OCI-LY1 (cell line): Measurements from ENCODE around the gene TMC4.

Experiments used
- H2AFZ ChIP-seq: fragments of 200-600 bp; sonication (generic), shearing (Covaris generic); 2 replicates; pipeline ENCODE4 v1.6.0; 2014; ENCODE audit warnings: antibody characterized with exemption, mild to moderate bottlenecking, low read length
- H3F3A ChIP-seq: fragments of 200-600 bp; sonication (generic), shearing (Covaris generic); 2 replicates; pipeline ENCODE4 v1.6.0; 2014; ENCODE audit warnings: mild to moderate bottlenecking, antibody characterized with exemption, low read length, moderate library complexity; ENCODE audit not compliant: insufficient read depth
- H3K27ac ChIP-seq: fragments of 200-600 bp; sonication (generic); 2 replicates; pipeline ENCODE4 v1.5.1; 2014; ENCODE audit warnings: low read length, mixed run types, mild to moderate bottlenecking, low read depth; ENCODE audit not compliant: poor library complexity, severe bottlenecking
- H3K27me3 ChIP-seq: fragments of 200-600 bp; sonication (generic); 2 replicates; pipeline ENCODE4 v1.6.0; 2014; ENCODE audit warnings: antibody characterized with exemption, mild to moderate bottlenecking, low read length, moderate library complexity; ENCODE audit not compliant: insufficient read depth
- H3K36me3 ChIP-seq: fragments of 200-600 bp; sonication (generic); 2 replicates; pipeline ENCODE4 v1.6.1; 2014; ENCODE audit warnings: mild to moderate bottlenecking, antibody characterized with exemption, low read length, moderate library complexity, mixed read lengths; ENCODE audit not compliant: insufficient read depth
- H3K4me1 ChIP-seq: fragments of 200-600 bp; sonication (generic); 2 replicates; pipeline ENCODE4 v1.5.1; 2014; ENCODE audit warnings: mild to moderate bottlenecking, low read length, moderate library complexity; ENCODE audit not compliant: insufficient read depth, severe bottlenecking
- H3K4me2 ChIP-seq: fragments of 200-600 bp; sonication (generic), shearing (Covaris generic); 2 replicates; pipeline ENCODE4 v1.6.1; 2014; ENCODE audit warnings: low read length
- H3K4me3 ChIP-seq: fragments of 200-600 bp; sonication (generic); 2 replicates; pipeline ENCODE4 v1.5.1; 2014; ENCODE audit warnings: low read length, low read depth, mild to moderate bottlenecking, mixed read lengths; ENCODE audit not compliant: poor library complexity, severe bottlenecking
- H3K79me2 ChIP-seq: fragments of 200-600 bp; shearing (Covaris generic); 2 replicates; pipeline ENCODE4 v1.6.1; 2016; ENCODE audit warnings: mixed run types, low read length, mixed read lengths; ENCODE audit not compliant: insufficient read depth
- H3K9ac ChIP-seq: fragments of 200-600 bp; sonication (generic), shearing (Covaris generic); 2 replicates; pipeline ENCODE4 v1.6.1; 2014; ENCODE audit warnings: mild to moderate bottlenecking, low read length, mixed read lengths
- H3K9me2 ChIP-seq: fragments of 200-600 bp; sonication (generic), shearing (Covaris generic); 2 replicates; pipeline ENCODE4 v1.6.1; 2014; ENCODE audit warnings: low read depth, mild to moderate bottlenecking, low read length, mixed read lengths
- H3K9me3 ChIP-seq: fragments of 200-600 bp; shearing (Covaris generic); 2 replicates; pipeline ENCODE4 v1.6.1; 2014; ENCODE audit warnings: low read length, mixed read lengths
- H4K20me1 ChIP-seq: fragments of 200-600 bp; sonication (generic), shearing (Covaris generic); 2 replicates; pipeline ENCODE4 v1.6.0; 2016; ENCODE audit warnings: mild to moderate bottlenecking, low read length; ENCODE audit not compliant: insufficient read depth
- EZH2 ChIP-seq: fragments of 200-600 bp; sonication (generic), shearing (Covaris generic); IDR thresholded peaks from 2 replicates; pipeline ENCODE4 v1.8.0; 2017; ENCODE audit warnings: borderline replicate concordance, mixed run types, mild to moderate bottlenecking, antibody characterized with exemption, low read length, moderate library complexity, mixed read lengths
- TF ChIP-seq, protein P1 (sequence below): fragments of 200-600 bp; sonication (generic), shearing (Covaris generic); IDR thresholded peaks from 2 replicates; pipeline ENCODE4 v1.5.1; 2017; ENCODE audit warnings: mild to moderate bottlenecking, antibody characterized with exemption, low read length, moderate library complexity, mixed read lengths

TMC4 gene

GRCh38 chr19:54129617-54129996 lies 43.4 kb downstream of the TMC4 start:
- Histone ChIP-seq H3K36me3 (peaks cover 64% of the 10 kb centered on the region), H3F3A (no peaks in the 10 kb centered on the region), H3K9me2 (no peaks in the 10 kb centered on the region)

GRCh38 chr19:54128796-54129616 lies 44.0 kb downstream of the TMC4 start:
- Histone ChIP-seq H3K27me3 (no peaks in the 10 kb centered on the region), H3K79me2 (no peaks in the 10 kb centered on the region), H3K36me3 (peaks cover 70% of the 10 kb centered on the region), H3K4me2 (no peak overlapping the region), H4K20me1 (no peaks in the 10 kb centered on the region), H3K9me3 (no peaks in the 10 kb centered on the region), H3K9me2 (no peaks in the 10 kb centered on the region), H2AFZ (no peak overlapping the region), H3K4me3 (no peak overlapping the region), H3K4me1 (no peaks in the 10 kb centered on the region), H3F3A (no peaks in the 10 kb centered on the region), H3K27ac (no peak overlapping the region), H3K9ac (no peak overlapping the region)
- TF ChIP-seq EZH2, result no peak

More at GRCh38 chr19:54129617-54129996, 43.4 kb downstream of the TMC4 start:
- Histone ChIP-seq H3K9ac (no peak overlapping the region), H3K4me1 (no peaks in the 10 kb centered on the region), H3K4me2 (no peak overlapping the region), H3K4me3 (no peak overlapping the region), H4K20me1 (no peaks in the 10 kb centered on the region), H3K79me2 (no peaks in the 10 kb centered on the region), H3K27me3 (no peaks in the 10 kb centered on the region), H3K9me3 (no peaks in the 10 kb centered on the region), H2AFZ (no peak overlapping the region), H3K27ac (no peak overlapping the region)
- TF ChIP-seq, protein P1, sequence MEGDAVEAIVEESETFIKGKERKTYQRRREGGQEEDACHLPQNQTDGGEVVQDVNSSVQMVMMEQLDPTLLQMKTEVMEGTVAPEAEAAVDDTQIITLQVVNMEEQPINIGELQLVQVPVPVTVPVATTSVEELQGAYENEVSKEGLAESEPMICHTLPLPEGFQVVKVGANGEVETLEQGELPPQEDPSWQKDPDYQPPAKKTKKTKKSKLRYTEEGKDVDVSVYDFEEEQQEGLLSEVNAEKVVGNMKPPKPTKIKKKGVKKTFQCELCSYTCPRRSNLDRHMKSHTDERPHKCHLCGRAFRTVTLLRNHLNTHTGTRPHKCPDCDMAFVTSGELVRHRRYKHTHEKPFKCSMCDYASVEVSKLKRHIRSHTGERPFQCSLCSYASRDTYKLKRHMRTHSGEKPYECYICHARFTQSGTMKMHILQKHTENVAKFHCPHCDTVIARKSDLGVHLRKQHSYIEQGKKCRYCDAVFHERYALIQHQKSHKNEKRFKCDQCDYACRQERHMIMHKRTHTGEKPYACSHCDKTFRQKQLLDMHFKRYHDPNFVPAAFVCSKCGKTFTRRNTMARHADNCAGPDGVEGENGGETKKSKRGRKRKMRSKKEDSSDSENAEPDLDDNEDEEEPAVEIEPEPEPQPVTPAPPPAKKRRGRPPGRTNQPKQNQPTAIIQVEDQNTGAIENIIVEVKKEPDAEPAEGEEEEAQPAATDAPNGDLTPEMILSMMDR, result no peak
- TF ChIP-seq EZH2, result no peak

DNA sequence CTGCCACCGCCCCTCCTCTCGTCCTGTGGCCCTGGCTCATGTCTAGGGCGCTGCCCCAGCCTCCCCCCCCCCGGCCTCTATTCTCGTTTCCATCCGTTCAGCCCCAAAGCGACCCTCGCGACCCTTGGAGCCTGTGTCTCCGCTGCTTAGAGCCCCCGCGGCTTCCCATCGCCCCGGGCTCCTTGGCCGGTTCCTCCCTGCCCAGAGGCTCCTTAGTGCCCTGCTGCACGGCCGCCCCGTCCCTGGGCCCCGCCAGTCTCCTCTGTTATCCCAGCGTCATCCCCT lies 44.6 kb downstream of the TMC4 start:
- Histone ChIP-seq H3K79me2 (no peaks in the 10 kb centered on the region), H3K27me3 (no peaks in the 10 kb centered on the region), H2AFZ (no peak overlapping the region), H3K9me3 (no peaks in the 10 kb centered on the region), H3K36me3 (peaks cover 76% of the 10 kb centered on the region), H3K27ac (no peak overlapping the region), H3K4me2 (no peak overlapping the region), H3K4me1 (no peaks in the 10 kb centered on the region), H4K20me1 (no peaks in the 10 kb centered on the region), H3K9ac (no peak overlapping the region), H3K4me3 (no peak overlapping the region), H3F3A (no peaks in the 10 kb centered on the region), H3K9me2 (no peaks in the 10 kb centered on the region)
- TF ChIP-seq, protein P1, result no peak
- TF ChIP-seq EZH2, result no peak
